Keratinocyte (primary cell): ENCODE measurements around the gene CENPV.

Experiments
- EZH2 ChIP-seq: IDR thresholded peaks from one replicate; pipeline ENCODE4 v1.6.1; 2012; ENCODE audit warnings: inconsistent platforms, mild to moderate bottlenecking, low read length, moderate library complexity
- TF ChIP-seq, protein P1 (sequence below), 3 experiments: IDR thresholded peaks in 1 of 3; conservative IDR thresholded peaks in 1 of 3; optimal IDR thresholded peaks in 1 of 3; 2 replicates in 2 of 3; 3 replicates in 1 of 3; pipeline versions ENCODE3 to v1.5.1; 2011; ENCODE audit warnings: low read length in 3 of 3, mild to moderate bottlenecking in 3 of 3, moderate library complexity in 2 of 3, control low read depth in 1 of 3, inconsistent platforms in 1 of 3; ENCODE audit not compliant: insufficient read depth in 2 of 3; ENCODE audit errors: extremely low read depth in 1 of 3

DNA sequence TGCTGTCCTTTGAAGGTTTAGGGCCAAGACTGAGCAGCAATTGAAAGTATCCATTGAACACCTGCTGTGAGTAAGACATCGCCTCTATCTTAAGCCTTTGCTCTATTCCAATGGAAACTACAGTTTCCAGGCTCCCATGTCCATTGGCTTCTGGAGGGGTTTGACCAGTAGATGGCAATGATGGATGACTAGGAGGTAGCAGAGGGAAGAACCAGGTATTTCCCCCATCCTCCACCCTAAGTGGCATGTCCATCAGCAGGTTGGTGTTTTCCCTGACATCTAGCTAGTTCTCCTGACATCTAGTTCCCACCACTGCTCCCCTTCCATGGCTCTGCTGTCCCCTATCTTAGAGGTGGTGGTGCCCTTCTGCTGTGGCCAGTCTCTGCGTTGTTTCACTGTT is 58.7 kb downstream of the CENPV start:
- TF ChIP-seq, protein P1, sequence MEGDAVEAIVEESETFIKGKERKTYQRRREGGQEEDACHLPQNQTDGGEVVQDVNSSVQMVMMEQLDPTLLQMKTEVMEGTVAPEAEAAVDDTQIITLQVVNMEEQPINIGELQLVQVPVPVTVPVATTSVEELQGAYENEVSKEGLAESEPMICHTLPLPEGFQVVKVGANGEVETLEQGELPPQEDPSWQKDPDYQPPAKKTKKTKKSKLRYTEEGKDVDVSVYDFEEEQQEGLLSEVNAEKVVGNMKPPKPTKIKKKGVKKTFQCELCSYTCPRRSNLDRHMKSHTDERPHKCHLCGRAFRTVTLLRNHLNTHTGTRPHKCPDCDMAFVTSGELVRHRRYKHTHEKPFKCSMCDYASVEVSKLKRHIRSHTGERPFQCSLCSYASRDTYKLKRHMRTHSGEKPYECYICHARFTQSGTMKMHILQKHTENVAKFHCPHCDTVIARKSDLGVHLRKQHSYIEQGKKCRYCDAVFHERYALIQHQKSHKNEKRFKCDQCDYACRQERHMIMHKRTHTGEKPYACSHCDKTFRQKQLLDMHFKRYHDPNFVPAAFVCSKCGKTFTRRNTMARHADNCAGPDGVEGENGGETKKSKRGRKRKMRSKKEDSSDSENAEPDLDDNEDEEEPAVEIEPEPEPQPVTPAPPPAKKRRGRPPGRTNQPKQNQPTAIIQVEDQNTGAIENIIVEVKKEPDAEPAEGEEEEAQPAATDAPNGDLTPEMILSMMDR (optimal IDR thresholded peaks at IDR 0.05 in 1 of 3, IDR thresholded peaks at IDR 0.05 in 1 of 3, conservative IDR thresholded peaks at IDR 0.05 in 1 of 3; ENCODE audit: extremely low read depth in 1 of 3, insufficient read depth in 2 of 3, low read length in 3 of 3): no peak
- no peak for TF ChIP-seq EZH2
